GM21786 (cell line): ENCODE data around the gene MID2.
"Not testable (repeated sequence)": the region's sequence is repeated elsewhere in the genome, so short reads cannot be mapped to it uniquely, and the experiment has no call there.

Experiments used
- ATAC-seq: cut with Tn5 transposase; IDR thresholded peaks from one replicate; pipeline ENCODE4 v1.9.1; 2021; ENCODE audit not compliant: unreplicated experiment

The MID2 gene

GRCh38 chrX:107836958-107837357 is 11.3 kb downstream of the MID2 start:
- no peak for ATAC-seq

DNA sequence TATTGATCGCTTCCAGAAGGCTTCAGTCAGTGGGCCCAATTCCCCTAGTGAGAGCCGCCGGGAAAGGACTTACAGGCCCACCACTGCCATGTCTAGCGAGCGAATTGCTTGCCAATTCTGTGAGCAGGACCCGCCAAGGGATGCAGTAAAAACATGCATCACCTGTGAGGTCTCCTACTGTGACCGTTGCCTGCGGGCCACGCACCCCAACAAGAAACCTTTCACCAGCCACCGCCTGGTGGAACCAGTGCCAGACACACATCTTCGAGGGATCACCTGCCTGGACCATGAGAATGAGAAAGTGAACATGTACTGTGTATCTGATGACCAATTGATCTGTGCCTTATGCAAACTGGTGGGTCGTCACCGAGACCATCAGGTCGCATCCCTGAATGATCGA is 15.3 kb downstream of the MID2 start:
- no peak for ATAC-seq

- ATAC-seq, result no peak
Measured at GRCh38 chrX:107842715-107843400, 17.2 kb downstream of the MID2 start.

- ATAC-seq, result no peak
Measured at GRCh38 chrX:107845625-107846024, 20.0 kb downstream of the MID2 start.

- ATAC-seq, result no peak
Measured at GRCh38 chrX:107848591-107848990, 22.9 kb downstream of the MID2 start.

- no peak for ATAC-seq
Measured at GRCh38 chrX:107849747-107850421, 24.2 kb downstream of the MID2 start.

GRCh38 chrX:107850422-107850765 is 24.7 kb downstream of the MID2 start:
- ATAC-seq, result no peak

GRCh38 chrX:107851215-107851614 is 25.5 kb downstream of the MID2 start:
- no peak for ATAC-seq

GRCh38 chrX:107851665-107852064 is 26.0 kb downstream of the MID2 start:
- not testable (repeated sequence) for ATAC-seq

- no peak for ATAC-seq
Measured at GRCh38 chrX:107856289-107856688, 30.6 kb downstream of the MID2 start.

DNA sequence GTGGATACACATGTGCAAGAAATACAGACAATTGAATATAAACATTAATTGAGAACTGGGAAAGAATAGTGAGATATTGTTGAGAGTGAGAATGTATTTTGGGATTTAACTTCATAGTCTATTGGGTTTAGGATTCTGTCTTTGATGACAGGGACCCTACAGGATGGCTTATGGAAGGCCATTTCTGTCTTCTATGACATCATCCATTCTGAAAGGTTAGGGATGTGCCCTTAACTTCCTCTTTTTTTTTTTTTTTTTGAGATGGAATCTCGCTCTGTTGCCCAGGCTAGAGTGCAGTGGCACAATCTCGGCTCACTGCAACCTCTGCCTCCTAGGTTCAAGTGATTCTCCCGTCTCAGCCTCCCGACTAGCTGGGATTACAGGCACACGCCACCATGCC is 31.4 kb downstream of the MID2 start:
- not testable (repeated sequence) for ATAC-seq

GRCh38 chrX:107857837-107858236 is 32.2 kb downstream of the MID2 start:
- ATAC-seq, result no peak

GRCh38 chrX:107861056-107861455 is 35.4 kb downstream of the MID2 start:
- no peak for ATAC-seq

GRCh38 chrX:107871136-107871535 is 45.5 kb downstream of the MID2 start:
- ATAC-seq, result no peak

DNA sequence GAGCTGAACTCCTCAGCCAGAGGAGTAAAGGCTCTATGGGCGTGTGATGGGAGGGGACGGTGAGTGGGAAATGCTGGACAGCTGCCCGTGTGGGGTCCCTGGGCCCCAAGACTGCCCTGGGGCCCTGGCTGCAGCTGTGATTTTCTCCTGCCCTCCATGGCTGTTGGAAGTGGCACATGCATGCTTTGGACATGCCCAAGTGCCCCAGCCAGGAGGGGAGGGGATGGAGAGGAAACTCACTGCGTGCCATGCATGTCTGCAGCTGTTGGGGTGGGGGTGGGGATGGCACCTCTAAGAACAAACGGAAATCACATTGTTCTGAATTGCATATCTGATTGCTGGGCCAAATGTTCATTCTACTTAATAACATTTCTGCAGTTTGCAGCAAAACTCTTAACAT is 52.4 kb downstream of the MID2 start:
- ATAC-seq, result no peak

DNA sequence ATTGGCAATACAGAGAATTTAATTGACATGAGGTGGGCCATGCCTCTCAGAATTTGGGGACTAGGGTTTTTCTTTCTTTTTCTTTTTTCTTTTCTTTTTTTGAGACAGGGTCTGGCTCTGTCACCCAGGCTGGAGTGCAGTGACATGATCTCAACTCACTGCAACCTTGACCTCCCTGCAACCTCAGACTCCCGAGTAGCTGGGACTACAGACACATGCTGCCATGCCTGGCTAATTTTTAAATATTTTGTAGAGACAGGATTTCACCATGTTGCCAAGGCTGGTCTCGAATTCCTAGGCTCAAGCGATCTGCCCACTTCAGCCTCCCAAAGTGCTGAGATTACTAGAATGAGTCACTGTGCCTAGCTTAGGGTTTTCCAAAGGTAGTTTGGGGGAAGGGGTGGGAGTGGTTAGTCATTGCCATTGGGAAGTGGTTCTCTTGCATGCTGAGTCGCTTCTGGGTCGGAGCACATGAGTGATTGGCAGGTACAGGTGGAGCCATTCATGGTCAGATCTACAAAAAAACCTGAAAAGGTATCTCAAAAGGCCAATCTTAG is 54.5 kb downstream of the MID2 start:
- no peak for ATAC-seq

- ATAC-seq, result peak; percentile 69
Measured at GRCh38 chrX:107894038-107894437, 68.4 kb downstream of the MID2 start.

- no peak for ATAC-seq
Measured at GRCh38 chrX:107902721-107903120, 77.1 kb downstream of the MID2 start.

- ATAC-seq, result no peak
Measured at GRCh38 chrX:107905366-107905765, 79.7 kb downstream of the MID2 start.

DNA sequence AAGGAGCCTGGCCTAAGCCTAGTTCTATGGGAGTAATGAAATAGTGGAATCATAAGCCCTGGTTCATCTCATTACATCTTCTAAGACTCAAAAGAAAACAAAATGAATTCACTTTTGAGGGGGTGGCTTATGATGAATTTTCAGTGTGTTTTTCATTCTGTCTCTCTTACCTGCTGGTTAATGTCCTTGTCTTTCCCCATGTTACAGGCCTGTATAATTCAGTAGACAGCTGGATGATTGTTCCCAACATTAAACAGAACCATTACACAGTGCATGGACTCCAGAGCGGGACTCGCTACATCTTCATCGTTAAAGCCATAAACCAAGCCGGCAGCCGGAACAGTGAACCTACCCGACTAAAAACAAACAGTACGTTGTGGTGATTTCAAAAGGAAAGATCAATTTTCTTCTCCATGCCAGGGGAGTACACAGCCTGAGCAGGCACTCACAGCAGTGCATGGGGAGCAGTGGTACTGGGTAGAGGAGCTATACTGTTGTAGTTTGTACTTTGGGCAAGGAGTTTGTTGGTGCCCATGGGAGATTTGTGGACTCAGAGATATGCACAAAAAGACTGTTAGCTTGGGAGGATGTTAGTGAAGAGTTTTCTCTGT is 98.6 kb downstream of the MID2 start:
- no peak for ATAC-seq

GRCh38 chrX:107934262-107934661 is 108.6 kb downstream of the MID2 start:
- no peak for ATAC-seq

DNA sequence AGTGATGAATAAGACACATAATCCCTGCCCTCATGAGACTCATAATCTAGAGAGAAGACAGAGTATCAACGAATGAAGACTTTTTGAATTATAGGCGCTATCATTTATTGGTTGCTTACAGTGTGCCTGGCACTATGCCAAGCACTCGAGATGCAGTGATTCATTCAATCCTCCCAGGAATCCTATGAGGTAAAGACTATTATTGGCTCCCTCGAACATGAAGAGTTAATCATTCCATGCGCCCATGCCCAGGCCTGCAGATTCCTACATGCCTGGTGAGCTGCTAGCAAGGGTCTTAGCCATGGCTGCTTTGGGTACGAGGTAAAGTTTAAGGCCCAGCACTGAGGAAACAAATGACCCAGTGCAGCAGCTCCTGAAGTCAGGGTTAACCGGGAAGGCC is 109.5 kb downstream of the MID2 start:
- no peak for ATAC-seq
